PFSK-1 (cell line): Measurements from ENCODE around the gene CNOT4.

Experiments
- FOXP2 ChIP-seq: optimal IDR thresholded peaks from 2 replicates; pipeline ENCODE3; 2011; ENCODE audit warnings: borderline replicate concordance, control low read depth, inconsistent platforms; ENCODE audit not compliant: insufficient read depth; ENCODE audit errors: extremely low read length, extremely low read depth
- POLR2AphosphoS5 ChIP-seq: IDR thresholded peaks from 2 replicates; pipeline ENCODE4 v1.6.1; 2012; ENCODE audit warnings: low read depth, mild to moderate bottlenecking, control low read depth, low read length, moderate library complexity
- SIN3A ChIP-seq: IDR thresholded peaks from 2 replicates; pipeline ENCODE4 v1.6.1; 2012; ENCODE audit warnings: mild to moderate bottlenecking, low read length, moderate library complexity, borderline replicate concordance; ENCODE audit not compliant: insufficient read depth
- TAF1 ChIP-seq: IDR thresholded peaks from 2 replicates; pipeline ENCODE4 v1.6.1; 2012; ENCODE audit warnings: low read length, control low read depth, borderline replicate concordance; ENCODE audit not compliant: insufficient read depth
- TF ChIP-seq, protein P1 (sequence below), 2 experiments: IDR thresholded peaks; 2 replicates each; pipeline versions ENCODE4 v1.6.1 to v1.8.0; 2011 to 2012; ENCODE audit warnings: low read depth in 2 of 2, low read length in 2 of 2, control low read depth in 1 of 2, inconsistent platforms in 1 of 2, mild to moderate bottlenecking in 1 of 2, moderate library complexity in 1 of 2; ENCODE audit not compliant: insufficient read depth in 1 of 2

The CNOT4 gene

DNA sequence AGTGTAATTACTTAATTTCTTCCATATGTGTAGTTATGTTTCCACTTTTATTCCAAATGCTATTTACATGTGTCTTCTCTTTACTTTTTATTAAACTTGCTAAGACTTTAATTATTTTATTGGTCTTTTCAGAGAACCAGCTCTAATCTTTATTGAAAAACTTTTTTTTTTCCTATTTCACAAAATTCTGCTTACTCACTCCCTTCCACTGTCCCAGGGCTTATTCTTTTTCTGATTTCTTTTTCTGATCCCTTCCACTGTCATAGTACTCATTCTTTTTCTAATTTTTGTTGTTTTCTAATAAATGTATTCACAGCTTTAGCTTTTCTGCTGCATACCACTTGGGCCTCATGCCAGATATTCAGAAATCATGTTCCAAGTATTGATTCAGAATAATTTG lies 82.7 kb downstream of the CNOT4 start:
- TF ChIP-seq, protein P1, sequence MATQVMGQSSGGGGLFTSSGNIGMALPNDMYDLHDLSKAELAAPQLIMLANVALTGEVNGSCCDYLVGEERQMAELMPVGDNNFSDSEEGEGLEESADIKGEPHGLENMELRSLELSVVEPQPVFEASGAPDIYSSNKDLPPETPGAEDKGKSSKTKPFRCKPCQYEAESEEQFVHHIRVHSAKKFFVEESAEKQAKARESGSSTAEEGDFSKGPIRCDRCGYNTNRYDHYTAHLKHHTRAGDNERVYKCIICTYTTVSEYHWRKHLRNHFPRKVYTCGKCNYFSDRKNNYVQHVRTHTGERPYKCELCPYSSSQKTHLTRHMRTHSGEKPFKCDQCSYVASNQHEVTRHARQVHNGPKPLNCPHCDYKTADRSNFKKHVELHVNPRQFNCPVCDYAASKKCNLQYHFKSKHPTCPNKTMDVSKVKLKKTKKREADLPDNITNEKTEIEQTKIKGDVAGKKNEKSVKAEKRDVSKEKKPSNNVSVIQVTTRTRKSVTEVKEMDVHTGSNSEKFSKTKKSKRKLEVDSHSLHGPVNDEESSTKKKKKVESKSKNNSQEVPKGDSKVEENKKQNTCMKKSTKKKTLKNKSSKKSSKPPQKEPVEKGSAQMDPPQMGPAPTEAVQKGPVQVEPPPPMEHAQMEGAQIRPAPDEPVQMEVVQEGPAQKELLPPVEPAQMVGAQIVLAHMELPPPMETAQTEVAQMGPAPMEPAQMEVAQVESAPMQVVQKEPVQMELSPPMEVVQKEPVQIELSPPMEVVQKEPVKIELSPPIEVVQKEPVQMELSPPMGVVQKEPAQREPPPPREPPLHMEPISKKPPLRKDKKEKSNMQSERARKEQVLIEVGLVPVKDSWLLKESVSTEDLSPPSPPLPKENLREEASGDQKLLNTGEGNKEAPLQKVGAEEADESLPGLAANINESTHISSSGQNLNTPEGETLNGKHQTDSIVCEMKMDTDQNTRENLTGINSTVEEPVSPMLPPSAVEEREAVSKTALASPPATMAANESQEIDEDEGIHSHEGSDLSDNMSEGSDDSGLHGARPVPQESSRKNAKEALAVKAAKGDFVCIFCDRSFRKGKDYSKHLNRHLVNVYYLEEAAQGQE (IDR thresholded peaks at IDR 0.05; ENCODE audit: insufficient read depth in 1 of 2, low read depth in 2 of 2, low read length in 2 of 2), result no peak
- TF ChIP-seq TAF1 (no peak), FOXP2 (no peak), POLR2AphosphoS5 (no peak), SIN3A (no peak)

DNA sequence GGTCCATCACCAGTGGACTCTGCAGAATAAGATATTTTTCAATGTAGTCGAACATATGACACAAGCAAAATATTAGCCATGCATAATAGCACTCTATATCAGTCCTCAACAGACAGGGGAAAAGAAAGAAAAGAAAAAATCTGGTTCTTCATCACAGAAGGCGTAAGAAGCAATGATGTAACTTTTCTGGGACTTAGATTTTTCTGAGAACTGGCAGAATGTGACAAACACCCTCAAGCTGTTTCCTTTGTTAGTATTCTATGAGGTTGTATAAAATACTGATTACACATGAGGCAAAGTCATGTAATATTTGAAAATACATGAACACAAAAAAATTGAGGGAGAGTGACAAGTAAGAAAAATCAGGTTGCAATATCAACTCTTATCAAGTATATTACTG lies 84.9 kb downstream of the CNOT4 start:
- TF ChIP-seq, protein P1 (IDR thresholded peaks at IDR 0.05; ENCODE audit: insufficient read depth in 1 of 2, low read depth in 2 of 2, low read length in 2 of 2), result no peak
- TF ChIP-seq FOXP2 (no peak), POLR2AphosphoS5 (no peak), TAF1 (no peak), SIN3A (no peak)

DNA sequence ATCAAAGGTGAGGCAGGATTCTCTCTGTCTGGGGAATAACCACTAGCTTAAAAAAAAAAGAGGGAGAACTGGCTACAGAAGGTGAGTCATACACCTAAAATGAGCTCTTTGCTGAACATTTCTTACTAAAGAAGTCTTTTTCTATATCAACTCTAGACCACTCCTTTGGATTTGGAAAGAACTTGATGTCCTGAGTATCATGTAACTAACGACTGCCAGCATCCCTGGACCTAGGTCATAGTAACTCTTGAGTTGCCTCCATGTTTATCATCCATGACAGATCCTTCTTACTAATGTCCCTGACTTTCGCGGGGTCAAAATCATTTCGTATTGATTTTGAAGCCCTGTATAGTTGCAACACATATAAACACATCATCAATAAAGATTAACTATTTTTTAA lies 89.1 kb downstream of the CNOT4 start:
- TF ChIP-seq FOXP2, result no peak
- TF ChIP-seq SIN3A, result no peak

DNA sequence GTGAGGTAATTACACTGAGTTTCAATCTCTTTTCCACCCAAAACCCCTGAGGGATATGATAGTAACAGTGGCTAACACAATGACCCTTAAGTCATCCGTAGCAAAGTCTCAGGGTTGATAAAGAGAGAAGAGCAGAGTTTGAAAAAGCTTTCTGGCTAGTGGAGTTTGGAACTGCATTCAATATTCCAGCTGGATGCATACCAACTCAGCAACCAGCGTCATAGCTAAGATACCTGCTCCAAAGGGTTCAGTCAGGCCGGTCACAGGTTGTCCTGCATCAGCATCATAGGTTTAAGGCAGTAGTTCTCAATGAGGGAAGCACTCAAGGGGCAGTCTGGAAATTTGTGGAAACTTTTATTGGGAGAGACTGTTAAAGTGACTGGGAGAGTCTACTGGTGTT lies 93.5 kb downstream of the CNOT4 start:
- TF ChIP-seq FOXP2, result no peak
- TF ChIP-seq POLR2AphosphoS5, result no peak
- no peak for TF ChIP-seq SIN3A
- TF ChIP-seq TAF1, result no peak
- TF ChIP-seq, protein P1 (IDR thresholded peaks at IDR 0.05; ENCODE audit: insufficient read depth in 1 of 2, low read depth in 2 of 2, low read length in 2 of 2), result no peak

DNA sequence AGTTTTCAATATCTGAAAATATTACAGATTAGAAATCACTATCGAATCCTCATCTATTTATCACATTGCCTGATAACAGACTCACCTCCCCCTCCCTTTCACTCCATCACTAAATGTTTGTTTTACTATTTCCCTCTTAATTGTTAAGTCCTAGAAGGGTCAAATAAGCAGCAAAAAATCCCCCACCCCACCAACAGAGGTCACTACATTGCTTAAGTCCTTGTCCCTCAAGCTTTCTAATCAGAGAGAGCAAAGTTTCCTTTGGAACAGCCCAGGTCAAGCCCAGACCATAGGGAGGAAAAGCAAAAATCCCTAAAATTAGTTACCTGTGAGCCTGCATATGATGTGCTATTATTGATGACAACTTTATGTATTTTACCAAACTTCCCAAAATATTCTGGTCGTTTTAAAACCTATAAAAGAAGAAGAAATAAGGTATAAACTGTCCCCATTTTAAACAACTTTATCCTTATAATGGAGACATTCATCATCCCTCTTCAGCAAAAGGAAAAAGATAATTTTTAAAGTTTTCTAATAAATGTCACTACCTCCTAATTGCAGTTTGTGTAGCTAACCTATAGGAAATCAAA lies 95.0 kb downstream of the CNOT4 start:
- TF ChIP-seq TAF1 (no peak), FOXP2 (no peak), POLR2AphosphoS5 (no peak), SIN3A (no peak)
- TF ChIP-seq, protein P1 (IDR thresholded peaks at IDR 0.05; ENCODE audit: insufficient read depth in 1 of 2, low read depth in 2 of 2, low read length in 2 of 2), result no peak
